H9 (cell line): Measurements from ENCODE around the gene MISP3. TPM values are rescaled to one million over a fixed set of nuclear protein-coding genes. Genes with fewer than 3 reads are reported as not detected.

ENCODE experiments used
- DNase-seq: peaks from one replicate; pipeline ENCODE4 v3.0.0-alpha.2; 2017
- H2AFZ ChIP-seq: one replicate; pipeline ENCODE4 v1.6.1; 2013; ENCODE audit warnings: mild to moderate bottlenecking, low read length, control low read depth, moderate library complexity
- H2AK5ac ChIP-seq: 2 replicates; pipeline ENCODE4 v1.6.1; 2013; ENCODE audit warnings: low read length, control low read depth, mixed read lengths; ENCODE audit not compliant: insufficient read length
- H2BK120ac ChIP-seq: one replicate; pipeline ENCODE4 v1.6.1; 2013; ENCODE audit warnings: low read depth, mild to moderate bottlenecking, low read length, control low read depth, inconsistent platforms; ENCODE audit not compliant: poor library complexity, severe bottlenecking
- H2BK12ac ChIP-seq: 2 replicates; pipeline ENCODE4 v1.6.1; 2013; ENCODE audit warnings: low read length, control low read depth, mixed read lengths, low read depth; ENCODE audit not compliant: insufficient read length
- H2BK15ac ChIP-seq: 2 replicates; pipeline ENCODE4 v1.6.1; 2013; ENCODE audit warnings: low read depth, low read length, control low read depth
- H2BK20ac ChIP-seq: one replicate; pipeline ENCODE4 v1.6.1; 2013; ENCODE audit warnings: low read depth, mild to moderate bottlenecking, low read length, control low read depth, inconsistent platforms; ENCODE audit not compliant: poor library complexity, severe bottlenecking
- H2BK5ac ChIP-seq: 2 replicates; pipeline ENCODE4 v1.6.1; 2013; ENCODE audit warnings: low read length, control low read depth, mixed read lengths; ENCODE audit not compliant: insufficient read length
- H3K14ac ChIP-seq: 2 replicates; pipeline ENCODE4 v1.6.1; 2013; ENCODE audit warnings: low read length, control low read depth; ENCODE audit not compliant: insufficient read depth
- H3K18ac ChIP-seq: 2 replicates; pipeline ENCODE4 v1.6.1; 2013; ENCODE audit warnings: low read depth, mild to moderate bottlenecking, mixed read lengths, low read length, control low read depth; ENCODE audit not compliant: insufficient read length
- H3K23ac ChIP-seq: 2 replicates; pipeline ENCODE4 v1.6.1; 2013; ENCODE audit warnings: low read length, control low read depth, mixed read lengths, low read depth; ENCODE audit not compliant: insufficient read length
- H3K23me2 ChIP-seq: 2 replicates; pipeline ENCODE4 v1.6.1; 2013; ENCODE audit warnings: low read depth, mild to moderate bottlenecking, mixed read lengths, low read length, control low read depth; ENCODE audit not compliant: insufficient read length, poor library complexity, severe bottlenecking
- H3K27ac ChIP-seq: 2 replicates; pipeline ENCODE4 v1.5.1; 2013; ENCODE audit warnings: low read length, control low read depth, mixed read lengths, low read depth; ENCODE audit not compliant: insufficient read length
- H3K27me3 ChIP-seq: 2 replicates; pipeline ENCODE4 v1.6.1; 2013; ENCODE audit warnings: low read length, control low read depth, inconsistent platforms; ENCODE audit not compliant: insufficient read depth
- H3K4ac ChIP-seq: 2 replicates; pipeline ENCODE4 v1.6.1; 2013; ENCODE audit warnings: low read depth, mild to moderate bottlenecking, control low read depth, inconsistent platforms, low read length, moderate library complexity
- H3K4me1 ChIP-seq: 2 replicates; pipeline ENCODE4 v1.6.1; 2013; ENCODE audit warnings: low read length, control low read depth, inconsistent platforms; ENCODE audit not compliant: insufficient read depth
- H3K4me2 ChIP-seq: 2 replicates; pipeline ENCODE4 v1.6.1; 2013; ENCODE audit warnings: low read length, control low read depth, mixed read lengths; ENCODE audit not compliant: insufficient read length, insufficient read depth
- H3K56ac ChIP-seq: 2 replicates; pipeline ENCODE4 v1.6.1; 2013; ENCODE audit warnings: low read depth, mild to moderate bottlenecking, mixed read lengths, low read length, control low read depth; ENCODE audit not compliant: insufficient read length
- H3K79me1 ChIP-seq: 2 replicates; pipeline ENCODE4 v1.6.1; 2013; ENCODE audit warnings: low read depth, mild to moderate bottlenecking, moderate library complexity, low read length, control low read depth, inconsistent platforms; ENCODE audit not compliant: insufficient read depth, poor library complexity, severe bottlenecking
- H3K79me2 ChIP-seq: 2 replicates; pipeline ENCODE4 v1.6.1; 2013; ENCODE audit warnings: low read length, control low read depth, inconsistent platforms; ENCODE audit not compliant: insufficient read depth
- H3K9ac ChIP-seq: 2 replicates; pipeline ENCODE4 v1.6.1; 2013; ENCODE audit warnings: low read length, control low read depth, mixed read lengths; ENCODE audit not compliant: insufficient read length; ENCODE audit errors: extremely low read depth
- H3K9me3 ChIP-seq: one replicate; pipeline ENCODE4 v1.6.1; 2013; ENCODE audit warnings: low read depth, low read length, inconsistent platforms; ENCODE audit not compliant: control insufficient read depth
- H3T11ph ChIP-seq: one replicate; pipeline ENCODE4 v1.6.1; 2013; ENCODE audit warnings: mild to moderate bottlenecking, low read length, control low read depth, inconsistent platforms
- H4K20me1 ChIP-seq: one replicate; pipeline ENCODE4 v1.6.1; 2013; ENCODE audit not compliant: control insufficient read depth, insufficient read length, insufficient read depth
- H4K5ac ChIP-seq: 2 replicates; pipeline ENCODE4 v1.6.1; 2013; ENCODE audit warnings: low read depth, mild to moderate bottlenecking, mixed read lengths, low read length, control low read depth; ENCODE audit not compliant: insufficient read length
- H4K8ac ChIP-seq: replicated peaks from 2 replicates; pipeline ENCODE4 v1.6.1; 2013; ENCODE audit warnings: low read length, control low read depth, mixed read lengths, low read depth; ENCODE audit not compliant: insufficient read length
- H4K91ac ChIP-seq: 2 replicates; pipeline ENCODE4 v1.6.1; 2013; ENCODE audit warnings: low read depth, mild to moderate bottlenecking, moderate library complexity, mixed read lengths, low read length, control low read depth; ENCODE audit not compliant: insufficient read length
- H3K27ac Mint-ChIP-seq, 3 experiments: 2 replicates in 2 of 3; 3 replicates in 1 of 3; pipeline ENCODE4 v1.8.0; 2020 to 2021; ENCODE audit warnings: mixed read lengths in 3 of 3, mild to moderate bottlenecking in 1 of 3, moderate library complexity in 1 of 3
- H3K27me3 Mint-ChIP-seq: 2 replicates; pipeline ENCODE4 v1.8.0; 2021; ENCODE audit warnings: low read depth, mild to moderate bottlenecking, moderate library complexity, mixed read lengths
- H3K36me3 Mint-ChIP-seq, 3 experiments: 2 replicates in 2 of 3; 3 replicates in 1 of 3; pipeline ENCODE4 v1.8.0; 2020 to 2021; ENCODE audit warnings: low read depth in 3 of 3, mixed read lengths in 3 of 3; ENCODE audit not compliant: insufficient read depth in 1 of 3
- H3K4me1 Mint-ChIP-seq, 2 experiments: 2 replicates each; pipeline ENCODE4 v1.8.0; 2020; ENCODE audit warnings: mixed read lengths in 2 of 2
- H3K4me3 Mint-ChIP-seq, 2 experiments: 2 replicates in 1 of 2; 3 replicates in 1 of 2; pipeline ENCODE4 v1.8.0; 2020 to 2021; ENCODE audit warnings: mild to moderate bottlenecking in 2 of 2, mixed read lengths in 2 of 2, moderate library complexity in 1 of 2
- H3K9me3 Mint-ChIP-seq, 2 experiments: 2 replicates in 1 of 2; 3 replicates in 1 of 2; pipeline ENCODE4 v1.8.0; 2020; ENCODE audit warnings: mild to moderate bottlenecking in 2 of 2, mixed read lengths in 2 of 2, moderate library complexity in 1 of 2
- WGBS: extraction: QIAGEN DNeasy Blood & Tissue Kit; methylation state at CpG from one replicate; pipeline ENCODE4 v1.1.7; 2013; ENCODE audit warnings: missing lambda C conversion rate, low lambda C conversion rate, mixed read lengths; ENCODE audit not compliant: insufficient read length; ENCODE audit errors: extremely low coverage; 5-methylcytosine and 5-hydroxymethylcytosine counted together
- total RNA-seq: library from RNA; stranded (reverse); gene quantifications from 2 replicates; pipeline ENCODE4 v1.2.1, GENCODE V29; 2021
- TF ChIP-seq, protein P1 (sequence below): fragments of 200-600 bp; sonication (generic); conservative IDR thresholded peaks from 3 replicates; pipeline ENCODE4 v1.8.0; 2021; ENCODE audit warnings: antibody characterized with exemption, mild to moderate bottlenecking

Gene MISP3
- total RNA-seq, 1 experiment from 2014 or later = 0.26 TPM

DNA sequence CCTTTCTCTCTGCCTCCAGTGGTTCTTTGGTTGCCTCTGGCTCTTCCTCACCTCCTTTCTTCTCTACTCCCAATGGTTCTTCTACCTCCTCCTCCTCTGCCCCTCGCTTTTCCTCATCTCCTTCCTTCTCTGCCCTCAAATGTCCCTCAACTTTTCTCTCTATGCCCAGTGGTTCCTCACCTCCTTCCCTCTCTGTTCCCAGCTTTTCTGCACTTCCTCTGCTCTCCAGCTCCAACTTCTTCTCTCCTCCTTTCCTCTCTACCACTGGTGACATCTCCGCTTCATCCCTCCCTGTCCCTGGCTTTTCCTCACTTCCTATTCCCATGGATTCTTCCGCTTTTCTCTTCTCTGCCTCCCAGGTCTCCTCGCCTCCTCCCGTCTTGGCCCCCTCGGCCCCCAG, 18.5 kb upstream of the MISP3 start:
- H2BK20ac ChIP-seq = no peak overlapping the region
- H2BK5ac ChIP-seq = no peak overlapping the region
- WGBS = no CpG with 5 or more reads among the region's 6 CpGs

More for the DNA sequence above, 18.5 kb upstream of the MISP3 start:
- Histone ChIP-seq H3K27ac (no peak overlapping the region), H3K27me3 (peaks cover 8% of the 10 kb centered on the region), H2AK5ac (no peak overlapping the region), H3K23ac (no peak overlapping the region), H2BK120ac (no peak overlapping the region), H3K56ac (no peak overlapping the region), H3K79me1 (no peaks in the 10 kb centered on the region), H3T11ph (no peak overlapping the region), H3K14ac (no peak overlapping the region), H3K9ac (no peak overlapping the region), H4K91ac (no peak overlapping the region), H2BK15ac (no peak overlapping the region), H4K8ac (no peak overlapping the region), H3K4ac (no peak overlapping the region), H4K20me1 (no peaks in the 10 kb centered on the region), H2AFZ (no peak overlapping the region), H3K18ac (no peak overlapping the region), H3K23me2 (peaks cover 6% of the 10 kb centered on the region), H3K4me1 (no peaks in the 10 kb centered on the region; the same call in 1 of the 2 replicates), H3K79me2 (no peaks in the 10 kb centered on the region), H3K4me2 (no peak overlapping the region), H3K9me3 (no peaks in the 10 kb centered on the region), H4K5ac (no peak overlapping the region), H2BK12ac (no peak overlapping the region)
- no peak for DNase-seq
- Mint-ChIP-seq H3K36me3 (peaks cover 16 to 23% (median 18%) of the 10 kb centered on the region in 3 experiments), H3K4me1 (peaks cover 9 to 18% of the 10 kb centered on the region in 2 experiments), H3K4me3 (no peak overlapping the region), H3K27me3 (peaks cover 27% of the 10 kb centered on the region), H3K9me3 (no peaks in the 10 kb centered on the region; a peak in 1 of 5 replicates), H3K27ac (no peak overlapping the region; a peak in 1 of 7 replicates)
- TF ChIP-seq, protein P1, sequence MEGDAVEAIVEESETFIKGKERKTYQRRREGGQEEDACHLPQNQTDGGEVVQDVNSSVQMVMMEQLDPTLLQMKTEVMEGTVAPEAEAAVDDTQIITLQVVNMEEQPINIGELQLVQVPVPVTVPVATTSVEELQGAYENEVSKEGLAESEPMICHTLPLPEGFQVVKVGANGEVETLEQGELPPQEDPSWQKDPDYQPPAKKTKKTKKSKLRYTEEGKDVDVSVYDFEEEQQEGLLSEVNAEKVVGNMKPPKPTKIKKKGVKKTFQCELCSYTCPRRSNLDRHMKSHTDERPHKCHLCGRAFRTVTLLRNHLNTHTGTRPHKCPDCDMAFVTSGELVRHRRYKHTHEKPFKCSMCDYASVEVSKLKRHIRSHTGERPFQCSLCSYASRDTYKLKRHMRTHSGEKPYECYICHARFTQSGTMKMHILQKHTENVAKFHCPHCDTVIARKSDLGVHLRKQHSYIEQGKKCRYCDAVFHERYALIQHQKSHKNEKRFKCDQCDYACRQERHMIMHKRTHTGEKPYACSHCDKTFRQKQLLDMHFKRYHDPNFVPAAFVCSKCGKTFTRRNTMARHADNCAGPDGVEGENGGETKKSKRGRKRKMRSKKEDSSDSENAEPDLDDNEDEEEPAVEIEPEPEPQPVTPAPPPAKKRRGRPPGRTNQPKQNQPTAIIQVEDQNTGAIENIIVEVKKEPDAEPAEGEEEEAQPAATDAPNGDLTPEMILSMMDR = no peak
